ENCODE data around the gene BANF1.

DNA sequence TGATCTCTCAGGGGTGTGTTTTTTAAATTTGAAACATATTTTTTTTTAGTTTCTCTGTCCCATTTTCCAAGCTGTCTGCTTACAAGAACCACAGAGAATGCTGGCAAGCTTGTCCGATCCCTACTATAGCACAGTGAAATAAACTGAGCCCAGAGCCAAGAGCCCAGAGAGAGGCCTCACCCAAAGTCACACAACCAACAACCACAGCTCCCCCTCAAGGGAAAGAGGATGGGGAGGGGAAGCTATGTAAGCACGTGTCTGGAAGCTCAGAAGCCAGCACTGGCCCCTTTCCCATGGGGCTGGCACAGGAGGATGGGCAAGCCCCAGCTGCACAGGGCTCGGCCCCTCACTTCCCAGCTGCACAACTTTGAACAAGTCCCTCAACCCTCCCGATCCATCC is 44.0 kb upstream of the BANF1 start:
- TF ChIP-seq, protein P1, sequence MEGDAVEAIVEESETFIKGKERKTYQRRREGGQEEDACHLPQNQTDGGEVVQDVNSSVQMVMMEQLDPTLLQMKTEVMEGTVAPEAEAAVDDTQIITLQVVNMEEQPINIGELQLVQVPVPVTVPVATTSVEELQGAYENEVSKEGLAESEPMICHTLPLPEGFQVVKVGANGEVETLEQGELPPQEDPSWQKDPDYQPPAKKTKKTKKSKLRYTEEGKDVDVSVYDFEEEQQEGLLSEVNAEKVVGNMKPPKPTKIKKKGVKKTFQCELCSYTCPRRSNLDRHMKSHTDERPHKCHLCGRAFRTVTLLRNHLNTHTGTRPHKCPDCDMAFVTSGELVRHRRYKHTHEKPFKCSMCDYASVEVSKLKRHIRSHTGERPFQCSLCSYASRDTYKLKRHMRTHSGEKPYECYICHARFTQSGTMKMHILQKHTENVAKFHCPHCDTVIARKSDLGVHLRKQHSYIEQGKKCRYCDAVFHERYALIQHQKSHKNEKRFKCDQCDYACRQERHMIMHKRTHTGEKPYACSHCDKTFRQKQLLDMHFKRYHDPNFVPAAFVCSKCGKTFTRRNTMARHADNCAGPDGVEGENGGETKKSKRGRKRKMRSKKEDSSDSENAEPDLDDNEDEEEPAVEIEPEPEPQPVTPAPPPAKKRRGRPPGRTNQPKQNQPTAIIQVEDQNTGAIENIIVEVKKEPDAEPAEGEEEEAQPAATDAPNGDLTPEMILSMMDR (IDR thresholded peaks at IDR 0.05; ENCODE audit: low read depth, low read length): no peak
- TF ChIP-seq EZH2phosphoT487 (IDR thresholded peaks at IDR 0.05; ENCODE audit: low read depth): no peak
